ENCODE measurements around the gene FMN2. TPM values are rescaled to one million over a fixed set of nuclear protein-coding genes. Genes with fewer than 3 reads are reported as not detected.

The FMN2 gene
- total RNA-seq, 4 donors from 2014 or later: 3.6 to 35.5 (median 5.6) TPM

DNA sequence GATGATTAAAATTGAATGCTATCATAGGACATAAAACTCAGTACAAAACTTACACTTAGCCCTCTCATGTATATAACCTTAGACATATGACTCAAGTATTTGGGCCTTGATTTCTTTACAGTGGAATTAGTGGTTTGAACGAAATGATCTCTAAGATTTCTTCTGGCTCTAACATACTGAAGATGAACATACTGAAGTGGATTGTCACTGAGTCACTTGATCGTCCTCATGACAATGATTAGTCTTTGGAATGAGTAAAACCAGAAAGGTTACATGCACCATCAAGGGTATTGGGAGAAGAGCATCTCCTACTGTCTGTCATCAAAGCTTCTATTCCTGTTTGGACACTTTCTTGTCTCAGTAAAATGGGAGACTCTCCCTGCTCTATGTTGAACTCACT lies 17.4 kb downstream of the FMN2 start:
- peaks cover 0 to 38% (median 23%) of the 10 kb centered on the region in 4 donors for H3K4me1 ChIP-seq

GRCh38 chr1:240109920-240110636 lies 18.4 kb downstream of the FMN2 start:
- Histone ChIP-seq H3K4me3 (no peak overlapping the region), H3K27me3 (no peaks in the 10 kb centered on the region), H3K36me3 (no peaks in the 10 kb centered on the region), H3K4me1 (peaks cover 0 to 38% (median 23%) of the 10 kb centered on the region in 4 donors), H3K9me3 (no peaks in the 10 kb centered on the region), H3K27ac (peak overlapping the region; percentile 60 to 78 (median 76))
- DNase-seq: no peak
- in situ Hi-C loops (cut with MboI; ENCODE audit: low pct_ligation_motif_present in 1 of 4, low pct_unique_long_range_greater_than_20kb in 1 of 4, low sequenced_read_pairs in 3 of 4) (no loop called here), intact Hi-C loops (cut with DNase I; ENCODE audit: low total_unique reads) (no loop called here)
- TF ChIP-seq POLR2AphosphoS5 (IDR thresholded peaks at IDR 0.05): peak in 1 of 3 donors; percentile 10
- TF ChIP-seq CTCF (IDR thresholded peaks at IDR 0.05): no peak
- 38% methylated on average over 1 to 5 of the region's 5 CpGs for WGBS, 2 donors (ENCODE audit: low coverage in 1 of 2)

More for the DNA sequence above, 17.4 kb downstream of the FMN2 start:
- 75 to 87% methylated on average over 1 to 2 of the region's 2 CpGs for WGBS, 2 donors (ENCODE audit: low coverage in 1 of 2)
- intact Hi-C loops (cut with DNase I; ENCODE audit: low total_unique reads): no loop called here
- in situ Hi-C loops (cut with MboI; ENCODE audit: low pct_ligation_motif_present in 1 of 4, low pct_unique_long_range_greater_than_20kb in 1 of 4, low sequenced_read_pairs in 3 of 4): no loop called here
- peak overlapping the region; percentile 60 to 78 (median 76) for H3K27ac ChIP-seq
- no peaks in the 10 kb centered on the region for H3K9me3 ChIP-seq
- H3K27me3 ChIP-seq: no peaks in the 10 kb centered on the region
- no peak for DNase-seq
- H3K4me3 ChIP-seq: no peak overlapping the region
- H3K36me3 ChIP-seq: no peaks in the 10 kb centered on the region
- TF ChIP-seq EP300 (IDR thresholded peaks at IDR 0.05; ENCODE audit: low read depth): no peak
- TF ChIP-seq CTCF (IDR thresholded peaks at IDR 0.05): no peak
- TF ChIP-seq POLR2A (IDR thresholded peaks at IDR 0.05): no peak
- TF ChIP-seq POLR2AphosphoS5 (IDR thresholded peaks at IDR 0.05): no peak

DNA sequence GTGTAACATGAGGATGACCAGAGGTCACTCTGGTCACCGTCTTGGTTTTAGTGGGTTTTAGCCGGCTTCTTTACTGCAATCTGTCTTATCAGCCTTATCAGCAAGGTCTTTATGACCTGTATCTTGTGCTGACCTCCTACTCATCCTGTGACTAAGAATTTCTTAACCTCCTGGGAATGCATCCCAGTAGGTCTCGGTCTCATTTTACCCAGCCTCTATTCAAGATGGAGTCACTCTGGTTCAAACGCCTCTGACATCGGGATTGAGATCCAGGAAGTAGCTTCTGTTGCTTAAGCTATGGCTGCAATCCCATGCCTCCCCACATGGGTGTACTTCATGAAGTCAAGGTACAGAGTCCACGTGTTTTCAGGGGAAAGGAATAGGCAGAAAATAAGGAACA lies 19.9 kb downstream of the FMN2 start:
- Histone ChIP-seq H3K36me3 (no peaks in the 10 kb centered on the region), H3K9me3 (no peaks in the 10 kb centered on the region), H3K4me1 (peaks cover 0 to 42% (median 23%) of the 10 kb centered on the region in 4 donors), H3K27me3 (no peaks in the 10 kb centered on the region), H3K27ac (peak overlapping the region; percentile 60 to 78 (median 76)), H3K4me3 (no peak overlapping the region)
- peak; percentile 10 to 53 (median 25) for TF ChIP-seq CTCF (IDR thresholded peaks at IDR 0.05)
- TF ChIP-seq EP300 (IDR thresholded peaks at IDR 0.05; ENCODE audit: low read depth): no peak
- no peak for TF ChIP-seq POLR2AphosphoS5 (IDR thresholded peaks at IDR 0.05)
- WGBS, 2 donors (ENCODE audit: low coverage in 1 of 2): 46 to 59% methylated on average over 3 to 6 of the region's 6 CpGs
- in situ Hi-C loops (cut with MboI; ENCODE audit: low pct_ligation_motif_present in 1 of 4, low pct_unique_long_range_greater_than_20kb in 1 of 4, low sequenced_read_pairs in 3 of 4): no loop called here
- peak; percentile 53 for DNase-seq
- intact Hi-C loops (cut with DNase I; ENCODE audit: low total_unique reads): no loop called here

DNA sequence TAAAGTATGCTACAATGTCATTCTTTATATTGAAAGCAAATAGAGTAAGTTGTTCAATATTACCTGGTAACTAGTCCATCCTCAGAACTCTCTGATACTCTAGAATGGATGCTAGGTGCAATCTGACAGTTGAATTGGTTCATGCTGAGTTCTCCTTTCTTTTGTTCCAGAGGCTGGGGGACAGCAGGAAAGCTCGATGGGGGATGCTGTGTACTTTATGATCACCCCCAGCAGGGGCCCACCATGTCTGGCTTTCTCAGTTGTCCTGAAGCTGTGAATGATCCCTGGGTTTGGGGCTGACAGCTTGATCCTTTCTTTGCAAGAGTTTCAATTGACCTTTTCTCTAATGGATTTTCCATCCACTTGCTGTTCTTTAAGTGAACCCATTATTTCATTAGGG lies 22.5 kb downstream of the FMN2 start:
- intact Hi-C loops (cut with DNase I; ENCODE audit: low total_unique reads): no loop called here
- WGBS, 2 donors (ENCODE audit: low coverage in 1 of 2): 35% methylated on average over 1 of the region's 1 CpG; no CpG with 5 or more reads in 1 of the 2 donors
- no peaks in the 10 kb centered on the region for H3K9me3 ChIP-seq
- no peaks in the 10 kb centered on the region for H3K36me3 ChIP-seq
- no peak overlapping the region for H3K27ac ChIP-seq
- no peak for DNase-seq
- TF ChIP-seq CTCF (IDR thresholded peaks at IDR 0.05) (no peak), POLR2AphosphoS5 (IDR thresholded peaks at IDR 0.05) (no peak), EP300 (IDR thresholded peaks at IDR 0.05; ENCODE audit: low read depth) (no peak)
- in situ Hi-C loops (cut with MboI; ENCODE audit: low pct_ligation_motif_present in 1 of 4, low pct_unique_long_range_greater_than_20kb in 1 of 4, low sequenced_read_pairs in 3 of 4): no loop called here
- no peak overlapping the region for H3K4me3 ChIP-seq
- peaks cover 0 to 44% (median 23%) of the 10 kb centered on the region in 4 donors for H3K4me1 ChIP-seq
- no peaks in the 10 kb centered on the region for H3K27me3 ChIP-seq
